GM23338 (cell line): ENCODE measurements around the gene USP30. TPM values are rescaled to one million over a fixed set of nuclear protein-coding genes. Genes with fewer than 3 reads are reported as not detected.

Experiments used
- ATAC-seq: fragments of 200-7000 bp; cut with Tn5 transposase; 3 replicates; pipeline ENCODE4 v1.9.1; 2020
- DNase-seq: peaks from one replicate; pipeline ENCODE4 v3.0.0-alpha.2; 2015; ENCODE audit warnings: low spot score
- H2AFZ ChIP-seq: fragments of 200-600 bp; sonication (generic); 2 replicates; pipeline ENCODE4 v1.8.0; 2016; ENCODE audit warnings: antibody characterized with exemption, mild to moderate bottlenecking, moderate library complexity
- H3F3A ChIP-seq: fragments of 200-600 bp; sonication (generic); replicated peaks from 2 replicates; pipeline ENCODE4 v1.8.0; 2017; ENCODE audit warnings: antibody characterized with exemption, mixed run types, low read depth
- H3K27ac ChIP-seq: fragments of 200-600 bp; sonication (generic); 2 replicates; pipeline ENCODE4 v1.6.1; 2016; ENCODE audit warnings: low read depth
- H3K27me3 ChIP-seq: fragments of 200-600 bp; sonication (generic); 2 replicates; pipeline ENCODE4 v1.8.0; 2016; ENCODE audit warnings: mild to moderate bottlenecking, mixed run types, moderate library complexity; ENCODE audit not compliant: insufficient read depth
- H3K36me3 ChIP-seq: fragments of 200-600 bp; sonication (generic); 2 replicates; pipeline ENCODE4 v1.8.0; 2016; ENCODE audit warnings: mild to moderate bottlenecking; ENCODE audit not compliant: insufficient read depth
- H3K4me1 ChIP-seq: fragments of 200-600 bp; sonication (generic); 2 replicates; pipeline ENCODE4 v1.8.0; 2016; ENCODE audit warnings: mild to moderate bottlenecking, moderate library complexity; ENCODE audit not compliant: insufficient read depth
- H3K4me2 ChIP-seq: fragments of 200-600 bp; sonication (generic); 2 replicates; pipeline ENCODE4 v1.7.1; 2017; ENCODE audit warnings: mixed run types
- H3K4me3 ChIP-seq: fragments of 200-600 bp; sonication (generic); 2 replicates; pipeline ENCODE4 v1.6.1; 2016; ENCODE audit warnings: mixed run types
- H3K79me2 ChIP-seq: fragments of 200-600 bp; sonication (generic); replicated peaks from 2 replicates; pipeline ENCODE4 v1.8.0; 2017; ENCODE audit warnings: mild to moderate bottlenecking; ENCODE audit not compliant: insufficient read depth
- H3K9me2 ChIP-seq: fragments of 200-600 bp; sonication (generic); 2 replicates; pipeline ENCODE4 v1.8.0; 2017; ENCODE audit not compliant: insufficient read depth
- H4K20me1 ChIP-seq: fragments of 200-600 bp; sonication (generic); replicated peaks from 2 replicates; pipeline ENCODE4 v1.8.0; 2017; ENCODE audit warnings: mild to moderate bottlenecking; ENCODE audit not compliant: insufficient read depth
- H3K27ac Mint-ChIP-seq: 2 replicates; pipeline ENCODE4 v1.8.0; 2020; ENCODE audit warnings: inconsistent platforms, mild to moderate bottlenecking, moderate library complexity, mixed read lengths
- H3K27me3 Mint-ChIP-seq: 3 replicates; pipeline ENCODE4 v1.8.0; 2022; ENCODE audit warnings: low read depth, mild to moderate bottlenecking, moderate library complexity, mixed read lengths, inconsistent platforms; ENCODE audit not compliant: insufficient read depth, poor library complexity
- H3K36me3 Mint-ChIP-seq: 3 replicates; pipeline ENCODE4 v1.8.0; 2021; ENCODE audit warnings: low read depth, mild to moderate bottlenecking, inconsistent platforms, moderate library complexity, mixed read lengths
- H3K4me1 Mint-ChIP-seq: 3 replicates; pipeline ENCODE4 v1.8.0; 2020; ENCODE audit warnings: mild to moderate bottlenecking, inconsistent platforms, mixed read lengths
- H3K4me3 Mint-ChIP-seq: 3 replicates; pipeline ENCODE4 v1.8.0; 2021; ENCODE audit warnings: moderate library complexity, mild to moderate bottlenecking, inconsistent platforms, mixed read lengths
- H3K9me3 Mint-ChIP-seq: 3 replicates; pipeline ENCODE4 v1.8.0; 2020; ENCODE audit warnings: moderate library complexity, mild to moderate bottlenecking, inconsistent platforms, mixed read lengths
- CREB1 ChIP-seq: fragments of 250-450 bp; sonication (Bioruptor Pico); IDR thresholded peaks from 2 replicates; pipeline ENCODE4 v1.5.0; 2020; ENCODE audit warnings: low read depth, mild to moderate bottlenecking, moderate library complexity
- ETS1 ChIP-seq: IDR thresholded peaks from 2 replicates; pipeline ENCODE4 v1.6.1; 2016; ENCODE audit warnings: antibody characterized with exemption
- EZH2 ChIP-seq: fragments of 200-600 bp; sonication (generic); IDR thresholded peaks from one replicate; pipeline ENCODE4 v1.8.0; 2017; ENCODE audit warnings: antibody characterized with exemption, mild to moderate bottlenecking, low read depth; ENCODE audit not compliant: unreplicated experiment
- EZH2phosphoT487 ChIP-seq: fragments of 200-600 bp; sonication (generic); IDR thresholded peaks from one replicate; pipeline ENCODE4 v1.8.1; 2018; ENCODE audit warnings: antibody characterized with exemption; ENCODE audit not compliant: unreplicated experiment
- POLR2AphosphoS5 ChIP-seq: IDR thresholded peaks from 2 replicates; pipeline ENCODE4 v1.6.1; 2016; ENCODE audit warnings: antibody characterized with exemption, low read depth
- REST ChIP-seq: IDR thresholded peaks from one replicate; pipeline ENCODE4 v1.6.1; 2018; ENCODE audit warnings: antibody characterized with exemption; ENCODE audit not compliant: unreplicated experiment
- STAT1 ChIP-seq: IDR thresholded peaks from one replicate; pipeline ENCODE4 v1.6.1; 2016; ENCODE audit warnings: antibody characterized with exemption; ENCODE audit not compliant: unreplicated experiment
- ZNF114 ChIP-seq: fragments of 250-450 bp; sonication (Bioruptor Pico); IDR thresholded peaks from 2 replicates; pipeline ENCODE4 v1.5.0; 2020; ENCODE audit warnings: mild to moderate bottlenecking, moderate library complexity
- ZNF331 ChIP-seq: fragments of 250-450 bp; sonication (Bioruptor Pico); IDR thresholded peaks from 2 replicates; pipeline ENCODE4 v1.5.0; 2020; ENCODE audit warnings: low read depth, mild to moderate bottlenecking, moderate library complexity
- ZNF462 ChIP-seq: fragments of 250-450 bp; sonication (Bioruptor Pico); IDR thresholded peaks from 2 replicates; pipeline ENCODE4 v1.5.0; 2020; ENCODE audit warnings: mild to moderate bottlenecking, moderate library complexity
- polyA plus RNA-seq: library from polyadenylated mRNA; unstranded; fragments of >200 nt; fragmentation: Nextera tagmentation; extraction: Ambion mirVana; gene quantifications from 2 replicates; pipeline ENCODE4 v1.2.1, GENCODE V29; 2016
- total RNA-seq: library from RNA; depleted of rRNA; stranded (reverse); fragments of >200 nt; shearing (Covaris generic); gene quantifications from 2 replicates; pipeline ENCODE4 v1.2.3, GENCODE V29; 2014

The USP30 gene
- total and polyA plus RNA-seq, 2 experiments from 2014 or later, result 2.9 to 6.1 TPM

GRCh38 chr12:109115758-109116610, 63.6 kb downstream of the USP30 start, which contains the start of gene ACACB:
Gene ACACB, plus strand, starts transcription at chr12:109116587. Its CDS starts 22,819 bp downstream, at chr12:109139406.
- 0 out of 2 replicates have a peak, but pooled peaks cover 5% of the 10 kb centered on the region for H3F3A ChIP-seq
- no peaks in the 10 kb centered on the region for H3K9me2 ChIP-seq
- H3K79me2 ChIP-seq, result no peaks in the 10 kb centered on the region
- Mint-ChIP-seq H3K27me3 (peaks cover 3% of the 10 kb centered on the region), H3K4me3 (no peak within 1 kb of the TSS), H3K36me3 (no peaks in the 10 kb centered on the region), H3K4me1 (peaks cover 22% of the 10 kb centered on the region), H3K9me3 (no peaks in the 10 kb centered on the region), H3K27ac (peak within 1 kb of the TSS; percentile 13; the same call in 1 of the 2 replicates)
- TF ChIP-seq EZH2phosphoT487 (no peak), ZNF462 (CRISPR knock-in tag) (no peak), CREB1 (CRISPR knock-in tag) (no peak), ZNF114 (CRISPR knock-in tag) (no peak)
- H3K27me3 ChIP-seq, result no peaks in the 10 kb centered on the region
- H3K27ac ChIP-seq, result no peak within 1 kb of the TSS
- H3K4me3 ChIP-seq, result no peak within 1 kb of the TSS
- no peak within 1 kb of the TSS for H3K4me2 ChIP-seq
- no peaks in the 10 kb centered on the region for H3K36me3 ChIP-seq
- peaks cover 5% of the 10 kb centered on the region; the same call in 1 of the 2 replicates for H3K4me1 ChIP-seq
- DNase-seq (peak; percentile 22), ATAC-seq (peak; percentile 5; the same call in 2 of the 3 replicates)
- H2AFZ ChIP-seq, result peak within 1 kb of the TSS; percentile 52; the same call in 1 of the 2 replicates
- no peaks in the 10 kb centered on the region for H4K20me1 ChIP-seq

- ATAC-seq (no peak), DNase-seq (no peak)
- Histone ChIP-seq H3K27me3 (no peaks in the 10 kb centered on the region), H3K9me2 (no peaks in the 10 kb centered on the region), H3K36me3 (no peaks in the 10 kb centered on the region), H4K20me1 (no peaks in the 10 kb centered on the region), H2AFZ (peak overlapping the region; percentile 52; the same call in 1 of the 2 replicates), H3K4me1 (peaks cover 2% of the 10 kb centered on the region; the same call in 1 of the 2 replicates), H3F3A (0 out of 2 replicates have a peak, but pooled peaks cover 2% of the 10 kb centered on the region), H3K4me3 (no peak overlapping the region), H3K27ac (no peak overlapping the region), H3K79me2 (no peaks in the 10 kb centered on the region), H3K4me2 (no peak overlapping the region)
- Mint-ChIP-seq H3K27me3 (peaks cover 3% of the 10 kb centered on the region), H3K4me1 (peaks cover 19% of the 10 kb centered on the region), H3K4me3 (no peak overlapping the region), H3K36me3 (no peaks in the 10 kb centered on the region), H3K27ac (no peak overlapping the region), H3K9me3 (no peaks in the 10 kb centered on the region)
- TF ChIP-seq ZNF331 (CRISPR knock-in tag) (no peak), ETS1 (no peak), EZH2phosphoT487 (no peak), POLR2AphosphoS5 (no peak), STAT1 (no peak), EZH2 (no peak), REST (no peak)
These were observed 64.2 kb downstream of the USP30 start for GRCh38 chr12:109116611-109116949.
